HCT116 (cell line): ENCODE measurements around the gene SRF.

ENCODE experiments used
- CEBPB ChIP-seq: IDR thresholded peaks from 2 replicates; pipeline ENCODE4 v1.6.1; 2012; ENCODE audit warnings: low read depth
- EGR1 ChIP-seq: IDR thresholded peaks from 2 replicates; pipeline ENCODE4 v1.6.1; 2012; ENCODE audit warnings: low read depth
- ELF1 ChIP-seq: IDR thresholded peaks from 2 replicates; pipeline ENCODE4 v1.6.1; 2012; ENCODE audit warnings: low read depth, borderline replicate concordance
- EZH2 ChIP-seq: fragments of 200-600 bp; sonication (generic); IDR thresholded peaks from 2 replicates; pipeline ENCODE4 v1.6.1; 2017; ENCODE audit warnings: antibody characterized with exemption, mixed run types
- EZH2phosphoT487 ChIP-seq: fragments of 200-600 bp; IDR thresholded peaks from 2 replicates; pipeline ENCODE4 v1.6.1; 2018; ENCODE audit warnings: antibody characterized with exemption, borderline replicate concordance
- JUND ChIP-seq: IDR thresholded peaks from 2 replicates; pipeline ENCODE4 v1.6.1; 2012
- POLR2A ChIP-seq: IDR thresholded peaks from 2 replicates; pipeline ENCODE4 v1.7.0; 2011; ENCODE audit warnings: borderline replicate concordance; ENCODE audit not compliant: insufficient read depth, insufficient read length; ENCODE audit errors: extremely low read depth
- POLR2AphosphoS5 ChIP-seq: IDR thresholded peaks from 2 replicates; pipeline ENCODE4 v1.6.1; 2011; ENCODE audit warnings: mild to moderate bottlenecking, low read depth, low read length, moderate library complexity
- SP1 ChIP-seq: IDR thresholded peaks from 2 replicates; pipeline ENCODE4 v1.6.1; 2012; ENCODE audit warnings: low read depth
- SRF ChIP-seq: IDR thresholded peaks from 2 replicates; pipeline ENCODE4 v1.6.1; 2012; ENCODE audit warnings: low read depth
- YY1 ChIP-seq: IDR thresholded peaks from 2 replicates; pipeline ENCODE4 v1.6.1; 2011; ENCODE audit warnings: low read length, low read depth, moderate library complexity, mild to moderate bottlenecking; ENCODE audit not compliant: insufficient replicate concordance; ENCODE audit errors: extremely low read depth
- TF ChIP-seq, protein P1 (sequence below), 3 experiments: fragments of 200-600 bp in 1 of 3; sonication (generic) in 1 of 3; IDR thresholded peaks in 2 of 3; conservative IDR thresholded peaks in 1 of 3; 2 replicates each; pipeline ENCODE4 v1.5.1; 2012 to 2017; ENCODE audit warnings: low read depth in 2 of 3, low read length in 2 of 3, antibody characterized with exemption in 1 of 3, borderline replicate concordance in 1 of 3, control low read depth in 1 of 3, mild to moderate bottlenecking in 1 of 3, mixed read lengths in 1 of 3, mixed run types in 1 of 3, moderate library complexity in 1 of 3; ENCODE audit not compliant: insufficient read depth in 1 of 3
- TF ChIP-seq, protein P2 (sequence below): IDR thresholded peaks from 2 replicates; pipeline ENCODE4 v1.6.1; 2012; ENCODE audit warnings: low read depth
- TF ChIP-seq, protein P3 (sequence below): IDR thresholded peaks from 2 replicates; pipeline ENCODE4 v1.6.1; 2012

DNA sequence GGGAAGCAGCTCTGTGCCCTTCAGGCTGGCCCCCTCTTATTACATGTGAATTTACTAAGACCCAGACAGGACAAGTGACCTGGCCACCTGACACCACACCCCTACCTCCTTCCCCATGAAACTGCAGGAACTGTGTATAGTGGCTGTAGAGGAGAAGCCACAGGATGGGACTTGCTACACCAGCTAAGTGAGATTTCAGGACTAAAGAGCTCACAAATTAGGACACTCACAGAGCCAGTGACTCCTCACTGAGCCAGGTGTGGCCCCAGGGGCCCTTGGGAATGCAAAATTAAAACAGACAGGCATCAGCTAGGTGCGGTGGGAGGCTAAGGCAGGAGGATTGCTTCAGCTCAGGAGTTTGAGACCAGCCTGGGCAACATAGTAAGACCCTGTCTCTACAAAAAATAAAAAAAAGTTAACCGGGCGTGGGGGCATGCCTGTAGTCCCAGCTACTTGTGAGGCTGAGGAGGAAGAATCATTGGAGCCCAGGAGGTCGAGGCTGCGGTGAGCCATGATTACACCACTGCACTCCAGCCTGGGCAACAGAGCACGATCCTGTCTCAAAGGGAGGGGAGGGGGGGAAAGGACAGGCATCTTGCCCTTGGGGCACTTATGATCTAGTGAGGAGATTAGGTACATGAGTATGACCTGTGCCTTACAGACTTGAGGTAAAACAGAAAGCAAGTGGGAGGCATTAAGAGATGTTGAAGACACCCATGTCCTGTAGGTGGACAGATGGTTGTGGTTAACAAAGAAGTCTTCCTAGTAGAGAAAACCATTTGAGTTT, 23.2 kb upstream of the SRF start:
- TF ChIP-seq, protein P1, sequence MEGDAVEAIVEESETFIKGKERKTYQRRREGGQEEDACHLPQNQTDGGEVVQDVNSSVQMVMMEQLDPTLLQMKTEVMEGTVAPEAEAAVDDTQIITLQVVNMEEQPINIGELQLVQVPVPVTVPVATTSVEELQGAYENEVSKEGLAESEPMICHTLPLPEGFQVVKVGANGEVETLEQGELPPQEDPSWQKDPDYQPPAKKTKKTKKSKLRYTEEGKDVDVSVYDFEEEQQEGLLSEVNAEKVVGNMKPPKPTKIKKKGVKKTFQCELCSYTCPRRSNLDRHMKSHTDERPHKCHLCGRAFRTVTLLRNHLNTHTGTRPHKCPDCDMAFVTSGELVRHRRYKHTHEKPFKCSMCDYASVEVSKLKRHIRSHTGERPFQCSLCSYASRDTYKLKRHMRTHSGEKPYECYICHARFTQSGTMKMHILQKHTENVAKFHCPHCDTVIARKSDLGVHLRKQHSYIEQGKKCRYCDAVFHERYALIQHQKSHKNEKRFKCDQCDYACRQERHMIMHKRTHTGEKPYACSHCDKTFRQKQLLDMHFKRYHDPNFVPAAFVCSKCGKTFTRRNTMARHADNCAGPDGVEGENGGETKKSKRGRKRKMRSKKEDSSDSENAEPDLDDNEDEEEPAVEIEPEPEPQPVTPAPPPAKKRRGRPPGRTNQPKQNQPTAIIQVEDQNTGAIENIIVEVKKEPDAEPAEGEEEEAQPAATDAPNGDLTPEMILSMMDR (IDR thresholded peaks at IDR 0.05 in 2 of 3, conservative IDR thresholded peaks at IDR 0.05 in 1 of 3; ENCODE audit: borderline replicate concordance in 1 of 3, insufficient read depth in 1 of 3, low read depth in 2 of 3, low read length in 2 of 3) = no peak
- TF ChIP-seq EZH2 (no peak), EZH2phosphoT487 (no peak), POLR2A (no peak), SRF (no peak), YY1 (no peak), POLR2AphosphoS5 (no peak), EGR1 (no peak), CEBPB (no peak), SP1 (no peak), JUND (no peak), ELF1 (no peak)
- TF ChIP-seq, protein P2, sequence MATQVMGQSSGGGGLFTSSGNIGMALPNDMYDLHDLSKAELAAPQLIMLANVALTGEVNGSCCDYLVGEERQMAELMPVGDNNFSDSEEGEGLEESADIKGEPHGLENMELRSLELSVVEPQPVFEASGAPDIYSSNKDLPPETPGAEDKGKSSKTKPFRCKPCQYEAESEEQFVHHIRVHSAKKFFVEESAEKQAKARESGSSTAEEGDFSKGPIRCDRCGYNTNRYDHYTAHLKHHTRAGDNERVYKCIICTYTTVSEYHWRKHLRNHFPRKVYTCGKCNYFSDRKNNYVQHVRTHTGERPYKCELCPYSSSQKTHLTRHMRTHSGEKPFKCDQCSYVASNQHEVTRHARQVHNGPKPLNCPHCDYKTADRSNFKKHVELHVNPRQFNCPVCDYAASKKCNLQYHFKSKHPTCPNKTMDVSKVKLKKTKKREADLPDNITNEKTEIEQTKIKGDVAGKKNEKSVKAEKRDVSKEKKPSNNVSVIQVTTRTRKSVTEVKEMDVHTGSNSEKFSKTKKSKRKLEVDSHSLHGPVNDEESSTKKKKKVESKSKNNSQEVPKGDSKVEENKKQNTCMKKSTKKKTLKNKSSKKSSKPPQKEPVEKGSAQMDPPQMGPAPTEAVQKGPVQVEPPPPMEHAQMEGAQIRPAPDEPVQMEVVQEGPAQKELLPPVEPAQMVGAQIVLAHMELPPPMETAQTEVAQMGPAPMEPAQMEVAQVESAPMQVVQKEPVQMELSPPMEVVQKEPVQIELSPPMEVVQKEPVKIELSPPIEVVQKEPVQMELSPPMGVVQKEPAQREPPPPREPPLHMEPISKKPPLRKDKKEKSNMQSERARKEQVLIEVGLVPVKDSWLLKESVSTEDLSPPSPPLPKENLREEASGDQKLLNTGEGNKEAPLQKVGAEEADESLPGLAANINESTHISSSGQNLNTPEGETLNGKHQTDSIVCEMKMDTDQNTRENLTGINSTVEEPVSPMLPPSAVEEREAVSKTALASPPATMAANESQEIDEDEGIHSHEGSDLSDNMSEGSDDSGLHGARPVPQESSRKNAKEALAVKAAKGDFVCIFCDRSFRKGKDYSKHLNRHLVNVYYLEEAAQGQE = no peak
- TF ChIP-seq, protein P3, sequence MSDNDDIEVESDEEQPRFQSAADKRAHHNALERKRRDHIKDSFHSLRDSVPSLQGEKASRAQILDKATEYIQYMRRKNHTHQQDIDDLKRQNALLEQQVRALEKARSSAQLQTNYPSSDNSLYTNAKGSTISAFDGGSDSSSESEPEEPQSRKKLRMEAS = no peak
